Frontal cortex (tissue), 4 donors: ENCODE measurements around the gene POLR1B. TPM values are rescaled to one million over a fixed set of nuclear protein-coding genes. Genes with fewer than 3 reads are reported as not detected.
"Not testable (repeated sequence)": the region's sequence is repeated elsewhere in the genome, so short reads cannot be mapped to it uniquely, and the experiment has no call there.

ENCODE experiments used
- DNase-seq, 2 donors: peaks; one replicate each; pipeline ENCODE4 v3.0.0; 2012; ENCODE audit warnings: low spot score in 2 of 2
- FAIRE-seq: peaks from 2 replicates; lab custom pipeline; 2012; peaks lifted over from hg19 to GRCh38; lab: Jason Lieb, UNC
- total RNA-seq: library from RNA; depleted of rRNA; stranded (reverse); fragments of >200 nt; gene quantifications from one replicate; pipeline ENCODE4 v1.2.3, GENCODE V29; 2014
- donor health status: control.
- donor health status: control.
- donor health status: control.

Gene POLR1B
- total RNA-seq, 1 donor from 2014 or later, result 33.0 TPM

GRCh38 chr2:112588611-112589045 lies 46.4 kb downstream of the POLR1B start:
- FAIRE-seq, result no peak
- no peak for DNase-seq

- FAIRE-seq (no peak), DNase-seq (no peak)
These were observed 49.1 kb downstream of the POLR1B start for GRCh38 chr2:112591413-112591812.

- no peak for FAIRE-seq
- DNase-seq, result no peak
These were observed 51.5 kb downstream of the POLR1B start for GRCh38 chr2:112593736-112594135.

GRCh38 chr2:112597537-112598322 lies 55.5 kb downstream of the POLR1B start:
- DNase-seq (no peak), FAIRE-seq (no peak)

- DNase-seq (no peak), FAIRE-seq (no peak)
These were observed 58.4 kb downstream of the POLR1B start for GRCh38 chr2:112600634-112601033.

- FAIRE-seq (no peak), DNase-seq (no peak)
These were observed 59.5 kb downstream of the POLR1B start for GRCh38 chr2:112601754-112602153.

GRCh38 chr2:112602917-112603316 lies 60.7 kb downstream of the POLR1B start:
- no peak for FAIRE-seq
- no peak for DNase-seq

GRCh38 chr2:112603731-112604130 lies 61.5 kb downstream of the POLR1B start:
- FAIRE-seq, result no peak

DNA sequence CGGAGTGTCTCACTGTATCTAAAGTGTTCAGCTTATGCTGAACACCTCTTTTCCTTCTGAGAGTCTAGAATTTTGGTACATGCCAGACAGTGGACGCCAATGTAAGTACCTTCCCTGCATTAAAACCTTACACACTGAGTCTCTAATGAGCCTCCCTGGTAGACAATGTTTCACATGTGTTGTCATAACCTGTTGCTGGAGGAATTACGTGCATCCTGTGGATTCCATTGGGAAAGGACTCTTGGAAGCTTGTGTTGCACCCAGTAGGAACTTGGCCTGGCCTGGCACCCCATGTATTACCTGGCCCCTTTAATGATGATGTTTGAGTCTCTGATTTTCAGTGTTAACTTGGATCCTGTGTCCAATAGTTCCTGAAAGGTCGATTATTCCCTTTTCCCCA lies 62.7 kb downstream of the POLR1B start:
- FAIRE-seq (no peak), DNase-seq (no peak)

More at GRCh38 chr2:112603731-112604130, 61.5 kb downstream of the POLR1B start:
- no peak for DNase-seq

GRCh38 chr2:112605926-112606325 lies 63.7 kb downstream of the POLR1B start:
- DNase-seq, result no peak
- FAIRE-seq, result no peak

DNA sequence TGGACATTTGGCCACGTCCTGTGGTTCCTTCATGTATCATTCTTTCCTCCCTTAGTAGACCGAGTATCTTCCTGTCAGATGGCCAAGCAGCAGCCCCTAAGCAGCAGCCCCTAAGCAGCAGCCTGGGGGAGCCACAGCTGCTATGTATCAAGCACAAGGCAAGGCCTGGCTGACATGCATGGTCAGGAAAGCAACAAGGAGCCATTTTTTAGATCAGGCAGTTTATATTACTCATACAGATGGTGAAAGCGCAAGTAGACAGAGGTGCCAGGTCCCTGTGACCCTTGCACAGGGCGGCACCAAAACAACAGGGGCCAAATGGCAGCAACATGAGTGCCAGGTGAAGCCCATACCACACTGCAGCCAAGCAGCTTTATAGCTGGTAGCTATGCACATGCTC lies 64.3 kb downstream of the POLR1B start:
- DNase-seq, result no peak
- FAIRE-seq, result no peak

DNA sequence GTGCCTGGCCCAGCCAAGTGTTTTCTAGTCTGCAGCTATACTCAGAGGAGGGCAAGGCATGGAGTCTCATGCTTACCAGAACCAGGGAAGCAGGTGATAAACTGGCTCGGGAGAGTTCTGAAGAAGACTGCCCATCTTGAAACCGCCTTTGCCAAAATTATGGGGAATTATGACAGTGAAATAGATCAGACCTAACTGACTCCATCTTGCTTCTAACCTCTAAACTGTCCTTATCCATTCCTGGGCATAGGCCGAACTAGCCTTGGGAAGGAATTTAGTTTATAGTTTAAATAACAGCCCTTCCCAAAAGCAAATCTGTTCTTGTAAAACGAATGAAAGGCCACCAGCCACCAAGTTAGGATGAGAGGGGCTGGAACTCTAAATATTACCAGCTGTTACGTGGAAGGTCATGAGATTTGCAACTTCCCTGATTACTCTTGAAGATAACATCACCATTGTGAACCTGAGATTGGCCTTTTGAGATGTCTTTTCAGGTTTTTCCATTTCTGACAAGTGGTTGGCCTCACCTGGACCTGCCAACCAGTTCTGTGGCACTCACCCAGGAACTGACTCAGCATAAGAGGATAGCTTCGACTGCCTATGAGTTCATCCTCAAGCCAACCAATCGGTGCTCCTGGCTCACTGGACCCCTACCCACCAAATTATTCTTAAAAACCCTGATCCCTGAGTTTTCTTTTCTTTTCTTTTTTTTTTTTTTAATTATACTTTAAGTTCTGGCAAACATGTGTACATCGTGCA lies 65.6 kb downstream of the POLR1B start:
- no peak for DNase-seq
- FAIRE-seq, result no peak

GRCh38 chr2:112609320-112609719 lies 67.1 kb downstream of the POLR1B start:
- DNase-seq, FAIRE-seq: not testable (repeated sequence)

GRCh38 chr2:112612283-112612682 lies 70.0 kb downstream of the POLR1B start:
- not testable (repeated sequence) for DNase-seq, FAIRE-seq

DNA sequence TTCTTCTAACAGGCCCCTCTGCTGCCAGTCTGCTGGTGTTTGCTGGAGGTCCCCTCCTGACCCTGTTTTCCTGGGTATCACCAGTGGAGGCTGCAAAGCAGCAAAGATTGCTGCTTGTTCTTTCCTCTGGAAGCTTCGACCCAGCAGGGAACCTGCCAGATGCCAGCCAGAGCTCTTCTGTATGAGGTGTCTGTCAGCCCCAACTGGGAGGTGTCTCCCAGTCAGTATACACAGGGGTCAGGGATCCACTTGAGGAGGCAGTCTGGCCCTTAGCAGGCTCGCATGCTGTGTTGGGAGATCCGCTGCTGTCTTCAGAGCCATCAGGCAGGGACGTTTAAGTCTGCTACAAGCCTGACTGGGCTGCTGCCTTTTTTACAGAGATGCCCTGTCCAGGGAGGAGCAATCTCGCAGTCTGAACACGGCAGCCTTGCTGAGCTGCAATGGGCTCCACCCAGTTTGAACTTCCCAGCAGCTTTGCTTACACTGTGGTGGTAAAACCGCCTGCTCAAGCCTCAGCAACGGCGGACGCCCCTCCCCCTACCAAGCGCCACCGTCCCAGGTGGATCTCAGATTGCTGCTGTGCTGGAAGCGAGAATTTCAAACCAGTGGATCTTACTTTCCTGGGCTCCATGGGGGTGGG lies 72.1 kb downstream of the POLR1B start:
- no peak for DNase-seq
- no peak for FAIRE-seq

- no peak for FAIRE-seq
These were observed 72.8 kb downstream of the POLR1B start for GRCh38 chr2:112615051-112615450.

DNA sequence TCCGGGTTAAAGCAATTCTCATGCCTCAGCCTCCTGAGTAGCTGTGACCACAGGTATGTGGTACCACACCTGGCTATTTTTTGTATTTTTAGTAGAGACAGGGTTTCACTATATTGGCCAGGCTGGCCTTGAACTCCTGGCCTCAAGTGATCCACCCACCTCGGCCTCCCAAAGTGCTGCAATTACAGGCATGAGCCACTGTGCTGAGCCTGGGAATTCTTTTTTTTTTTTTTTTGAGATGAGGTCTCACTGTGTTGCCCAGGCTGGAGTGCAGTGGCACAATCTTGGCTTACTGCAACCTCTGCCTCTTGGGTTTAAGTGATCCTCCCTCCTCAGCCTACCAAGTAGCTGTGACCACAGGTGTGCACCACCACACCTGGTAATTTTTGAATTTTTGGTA lies 73.5 kb downstream of the POLR1B start:
- not testable (repeated sequence) for DNase-seq, FAIRE-seq

More at GRCh38 chr2:112615051-112615450, 72.8 kb downstream of the POLR1B start:
- DNase-seq, result no peak

- FAIRE-seq, result no peak
These were observed 76.1 kb downstream of the POLR1B start for GRCh38 chr2:112618383-112618782.

DNA sequence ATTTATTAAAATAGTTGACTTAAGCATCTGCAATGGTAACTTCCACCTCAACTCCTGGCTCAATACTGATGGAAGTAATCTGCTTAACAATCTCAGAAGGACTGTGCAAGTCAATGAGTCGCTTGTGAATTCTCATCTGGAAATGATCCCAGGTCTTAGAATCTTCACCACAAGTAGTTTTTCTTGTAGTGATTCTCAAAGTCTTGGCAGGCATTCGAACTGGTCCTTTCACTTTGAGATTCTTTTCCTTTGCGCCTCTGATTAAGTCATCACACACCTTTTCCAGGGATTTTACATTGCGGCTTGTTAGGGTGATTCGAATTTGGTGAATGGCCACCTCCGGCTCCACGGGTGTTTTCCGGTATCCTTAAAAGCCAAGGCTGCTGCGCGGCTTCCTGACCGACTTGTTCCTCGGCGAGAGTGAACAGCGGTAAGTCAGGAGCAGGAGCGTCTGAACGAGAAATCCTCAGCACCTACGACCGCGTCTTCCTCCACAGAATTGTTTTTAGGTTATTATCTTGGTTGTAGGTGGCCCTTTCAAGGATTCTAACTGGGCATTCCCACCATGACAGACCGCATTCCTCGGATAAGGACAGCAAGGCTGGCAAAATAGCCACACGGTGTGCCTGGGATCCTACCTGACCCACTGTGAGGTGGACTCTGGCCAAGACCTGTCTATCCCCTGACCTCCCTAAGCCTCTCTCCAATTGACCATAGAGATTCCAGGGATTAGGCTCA lies 79.7 kb downstream of the POLR1B start:
- DNase-seq (no peak), FAIRE-seq (no peak)

More at GRCh38 chr2:112618383-112618782, 76.1 kb downstream of the POLR1B start:
- no peak for DNase-seq

DNA sequence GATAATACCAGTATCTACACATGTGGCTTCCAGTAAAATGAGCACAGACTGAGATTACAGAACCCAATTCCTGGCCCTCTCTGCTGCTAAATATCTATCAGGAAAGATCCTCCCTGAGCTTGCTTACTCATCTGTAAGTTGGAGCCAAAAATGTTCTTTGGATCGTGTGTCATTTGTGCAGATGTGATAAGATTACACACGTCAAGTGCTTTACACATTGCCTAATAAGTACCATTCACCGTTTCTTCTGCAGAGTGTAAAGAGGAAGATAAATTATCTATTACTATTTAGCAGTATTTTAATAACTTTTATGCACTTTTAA lies 80.2 kb downstream of the POLR1B start:
- FAIRE-seq (no peak), DNase-seq (no peak)
